H1 (cell line): ENCODE data around the gene SUGP2. TPM values are rescaled to one million over a fixed set of nuclear protein-coding genes. Genes with fewer than 3 reads are reported as not detected.

Experiments used
- CTCF ChIA-PET: fragments of 300-600 bp; sonication (Branson Sonifier 250); formaldehyde crosslinking; loops from one replicate; lab custom pipeline; 2021; ENCODE audit not compliant: partially characterized antibody; lab: Charles Lee
- POLR2A ChIA-PET: fragments of 300-600 bp; sonication (Branson Sonifier 250); formaldehyde crosslinking; loops from one replicate; lab custom pipeline; 2021; ENCODE audit warnings: inconsistent platforms; ENCODE audit not compliant: partially characterized antibody; lab: Charles Lee
- DNase-seq, 2 experiments: peaks; one replicate each; pipeline versions ENCODE4 v3.0.0 to v3.0.0-alpha.2; 2010 to 2022; ENCODE audit warnings: low spot score in 2 of 2, low read depth in 1 of 2, mixed read lengths in 1 of 2
- FAIRE-seq: peaks from 2 replicates; lab custom pipeline; 2011; peaks lifted over from hg19 to GRCh38; lab: Jason Lieb, UNC
- H2AFZ ChIP-seq: 2 replicates; pipeline ENCODE4 v1.8.1; 2012; ENCODE audit warnings: low read length, inconsistent platforms
- H2AK5ac ChIP-seq: 2 replicates; pipeline ENCODE4 v1.6.1; 2013; ENCODE audit warnings: low read depth, low read length
- H2BK120ac ChIP-seq: replicated peaks from 2 replicates; pipeline ENCODE3; 2013; ENCODE audit warnings: low read depth, low read length, inconsistent platforms
- H2BK12ac ChIP-seq: 2 replicates; pipeline ENCODE4 v1.6.1; 2013; ENCODE audit warnings: low read depth, low read length
- H2BK15ac ChIP-seq: 2 replicates; pipeline ENCODE4 v1.6.1; 2013; ENCODE audit warnings: low read length
- H2BK20ac ChIP-seq: 2 replicates; pipeline ENCODE4 v1.6.1; 2013; ENCODE audit warnings: low read length
- H2BK5ac ChIP-seq: 2 replicates; pipeline ENCODE4 v1.6.1; 2013; ENCODE audit warnings: low read depth, low read length
- H3K14ac ChIP-seq: 2 replicates; pipeline ENCODE4 v1.6.1; 2013; ENCODE audit warnings: inconsistent platforms; ENCODE audit not compliant: insufficient read length
- H3K18ac ChIP-seq: 2 replicates; pipeline ENCODE4 v1.6.1; 2013; ENCODE audit warnings: low read length; ENCODE audit errors: extremely low read depth
- H3K23ac ChIP-seq: 2 replicates; pipeline ENCODE4 v1.6.1; 2013; ENCODE audit warnings: inconsistent platforms; ENCODE audit not compliant: insufficient read length
- H3K23me2 ChIP-seq: 2 replicates; pipeline ENCODE4 v1.6.1; 2013; ENCODE audit warnings: low read depth, low read length
- H3K27ac ChIP-seq: 2 replicates; pipeline ENCODE4 v1.6.1; 2011; ENCODE audit warnings: low read depth, low read length, inconsistent platforms
- H3K27me3 ChIP-seq, 4 experiments: replicated peaks in 1 of 4; 1 replicate in 1 of 4; 2 replicates in 3 of 4; pipeline versions ENCODE4 v1.6.1 to v1.8.1; 2011 to 2013; ENCODE audit warnings: low read length in 3 of 4, mild to moderate bottlenecking in 3 of 4, inconsistent platforms in 2 of 4, mixed read lengths in 2 of 4, moderate library complexity in 1 of 4; ENCODE audit not compliant: control insufficient read depth in 3 of 4, insufficient read depth in 3 of 4; ENCODE audit errors: extremely low read depth in 1 of 4
- H3K36me3 ChIP-seq, 4 experiments: 2 replicates each; pipeline versions ENCODE4 v1.6.1 to v1.8.1; 2011 to 2013; ENCODE audit warnings: mild to moderate bottlenecking in 4 of 4, low read length in 3 of 4, moderate library complexity in 2 of 4, control low read depth in 1 of 4, inconsistent platforms in 1 of 4; ENCODE audit not compliant: insufficient read depth in 4 of 4, control insufficient read depth in 2 of 4
- H3K4ac ChIP-seq: replicated peaks from 2 replicates; pipeline ENCODE3; 2013; ENCODE audit warnings: low read length, low read depth, mixed read lengths, inconsistent platforms; ENCODE audit not compliant: insufficient read length
- H3K4me1 ChIP-seq, 4 experiments: replicated peaks in 1 of 4; 1 replicate in 1 of 4; 2 replicates in 3 of 4; pipeline versions ENCODE4 v1.6.1 to v1.8.1; 2011 to 2013; ENCODE audit warnings: low read length in 3 of 4, inconsistent platforms in 2 of 4, mixed read lengths in 1 of 4; ENCODE audit not compliant: insufficient read depth in 4 of 4, control insufficient read depth in 3 of 4
- H3K4me2 ChIP-seq, 2 experiments: 2 replicates each; pipeline versions ENCODE4 v1.6.1 to v1.8.1; 2011 to 2013; ENCODE audit warnings: low read depth in 2 of 2, low read length in 2 of 2, control low read depth in 1 of 2, inconsistent platforms in 1 of 2, mild to moderate bottlenecking in 1 of 2; ENCODE audit not compliant: insufficient read depth in 1 of 2
- H3K4me3 ChIP-seq, 4 experiments: fragments of 200-600, 300-600 bp in 1 of 4; sonication (generic), shearing (Covaris generic), sonication (Bioruptor Twin) in 1 of 4; 2 replicates each; pipeline versions ENCODE4 v1.5.1 to v1.8.1; 2011 to 2016; ENCODE audit warnings: low read length in 4 of 4, low read depth in 3 of 4, control low read depth in 2 of 4, inconsistent platforms in 2 of 4, mild to moderate bottlenecking in 2 of 4, mixed read lengths in 1 of 4, moderate library complexity in 1 of 4; ENCODE audit not compliant: insufficient read depth in 2 of 4; ENCODE audit errors: extremely low read depth in 1 of 4
- H3K56ac ChIP-seq: replicated peaks from 2 replicates; pipeline ENCODE3; 2013; ENCODE audit warnings: low read depth, mild to moderate bottlenecking, mixed read lengths, low read length, inconsistent platforms; ENCODE audit not compliant: insufficient read length
- H3K79me1 ChIP-seq: 2 replicates; pipeline ENCODE4 v1.6.1; 2013; ENCODE audit warnings: low read depth, low read length, control low read depth
- H3K79me2 ChIP-seq, 2 experiments: 2 replicates each; pipeline versions ENCODE4 v1.6.1 to v1.8.1; 2012 to 2013; ENCODE audit warnings: low read length in 2 of 2, mild to moderate bottlenecking in 2 of 2, inconsistent platforms in 1 of 2; ENCODE audit not compliant: insufficient read depth in 2 of 2, control insufficient read depth in 1 of 2
- H3K9ac ChIP-seq, 4 experiments: replicated peaks in 1 of 4; 1 replicate in 1 of 4; 2 replicates in 3 of 4; pipeline versions ENCODE4 v1.6.1 to v1.8.1; 2011 to 2013; ENCODE audit warnings: low read depth in 3 of 4, low read length in 3 of 4, control low read depth in 2 of 4, mild to moderate bottlenecking in 2 of 4, moderate library complexity in 2 of 4, inconsistent platforms in 1 of 4; ENCODE audit errors: extremely low read depth in 1 of 4
- H3K9me3 ChIP-seq, 2 experiments: 2 replicates each; pipeline versions ENCODE4 v1.6.1 to v1.8.1; 2012 to 2013; ENCODE audit warnings: mild to moderate bottlenecking in 2 of 2, moderate library complexity in 2 of 2, control low read depth in 1 of 2, inconsistent platforms in 1 of 2, low read depth in 1 of 2, low read length in 1 of 2, mixed read lengths in 1 of 2; ENCODE audit not compliant: insufficient read depth in 2 of 2
- H4K20me1 ChIP-seq, 2 experiments: replicated peaks in 1 of 2; 2 replicates each; pipeline versions ENCODE3 to v1.8.1; 2011 to 2013; ENCODE audit warnings: inconsistent platforms in 2 of 2, low read length in 2 of 2, mild to moderate bottlenecking in 1 of 2; ENCODE audit not compliant: insufficient read depth in 2 of 2, control insufficient read depth in 1 of 2
- H4K5ac ChIP-seq: 2 replicates; pipeline ENCODE4 v1.6.1; 2013; ENCODE audit warnings: low read length, low read depth, mixed read lengths, inconsistent platforms; ENCODE audit not compliant: insufficient read length
- H4K8ac ChIP-seq: 2 replicates; pipeline ENCODE4 v1.8.0; 2013; ENCODE audit warnings: mild to moderate bottlenecking, moderate library complexity, low read length, inconsistent platforms; ENCODE audit not compliant: insufficient read depth; ENCODE audit errors: extremely low read depth
- H4K91ac ChIP-seq: replicated peaks from 2 replicates; pipeline ENCODE3; 2013; ENCODE audit warnings: low read length, mixed read lengths, inconsistent platforms; ENCODE audit not compliant: insufficient read length
- FOSL1 ChIP-seq: IDR thresholded peaks from 2 replicates; pipeline ENCODE4 v1.6.1; 2011; ENCODE audit warnings: mild to moderate bottlenecking, low read depth, low read length, moderate library complexity; ENCODE audit not compliant: insufficient read depth
- HDAC2 ChIP-seq, 2 experiments: fragments of 300-600 bp in 1 of 2; sonication (generic) in 1 of 2; IDR thresholded peaks; 2 replicates each; pipeline ENCODE4 v1.6.1; 2011 to 2012; ENCODE audit warnings: low read depth in 2 of 2, low read length in 2 of 2, mild to moderate bottlenecking in 2 of 2, moderate library complexity in 2 of 2, borderline replicate concordance in 1 of 2, inconsistent platforms in 1 of 2
- HDAC6 ChIP-seq: IDR thresholded peaks from one replicate; pipeline ENCODE4 v1.7.1; 2012; ENCODE audit warnings: low read depth, mild to moderate bottlenecking, inconsistent platforms, low read length, moderate library complexity
- JUND ChIP-seq: IDR thresholded peaks from 2 replicates; pipeline ENCODE4 v1.6.1; 2011; ENCODE audit warnings: mild to moderate bottlenecking, improper control_type of control experiment, low read length
- KDM4A ChIP-seq: IDR thresholded peaks from one replicate; pipeline ENCODE4 v1.7.1; 2012; ENCODE audit warnings: low read depth, mild to moderate bottlenecking, moderate library complexity, low read length, inconsistent platforms; ENCODE audit not compliant: severe bottlenecking
- SP4 ChIP-seq: IDR thresholded peaks from 2 replicates; pipeline ENCODE4 v1.6.1; 2012; ENCODE audit warnings: low read length, inconsistent platforms
- YY1 ChIP-seq: IDR thresholded peaks from 2 replicates; pipeline ENCODE4 v1.6.1; 2011; ENCODE audit warnings: low read depth, mild to moderate bottlenecking, low read length
- WGBS, 2 experiments: shearing (Covaris generic) in 1 of 2; methylation state at CpG; one replicate each; pipeline versions ENCODE4 v1.1.6 to v1.1.7; 2013 to 2015; ENCODE audit warnings: low lambda C conversion rate in 2 of 2, mixed read lengths in 2 of 2, inconsistent platforms in 1 of 2, low coverage in 1 of 2, missing lambda C conversion rate in 1 of 2; ENCODE audit not compliant: insufficient replicate concordance in 2 of 2, insufficient coverage in 1 of 2, insufficient read length in 1 of 2; ENCODE audit errors: extremely low coverage in 1 of 2, missing lambda C conversion rate in 1 of 2; 5-methylcytosine and 5-hydroxymethylcytosine counted together
- polyA plus RNA-seq, 7 experiments: library from polyadenylated mRNA; depleted of rRNA in 3 of 7; stranded (reverse) in 5 of 7; unstranded in 2 of 7; fragments of >200 nt in 5 of 7; fragments of 200-250 nt in 2 of 7; gene quantifications; 1 replicate in 5 of 7; 2 replicates in 1 of 7; 4 replicates in 1 of 7; pipeline versions ENCODE4 v1.2.1 to v1.2.3, GENCODE V29; 2011 to 2013; ENCODE audit warnings: missing spikeins in 2 of 7, mixed read lengths in 2 of 7
- total RNA-seq: library from RNA; stranded (reverse); fragmentation: NEBNext Ultra II Directional; extraction: Animal tissue kit (Norgen Biotek cat#: 25700); gene quantifications from 2 replicates; pipeline ENCODE4 v1.2.1, GENCODE V29; 2021

The SUGP2 gene
- total and polyA plus RNA-seq, 2 of the 8 experiments (the other 6 are each of a cell fraction or from before 2014, with no cell fraction given): 57.7 to 114 TPM

- no peak overlapping the region for H3K27ac ChIP-seq
- H3K14ac ChIP-seq: no peak overlapping the region
- 91% methylated on average over 9 of the region's 9 CpGs; no CpG with 5 or more reads in 1 of the 2 experiments for WGBS, 2 experiments
- ChIA-PET POLR2A (interaction anchor here (1.0 to 2.8 kb wide), 4 partner anchors 8 to 26 kb away, joined by 3 to 10 read pairs (median 4); no protein-coding TSS in a partner anchor), CTCF (no interaction called here)
- no peak for DNase-seq
- H3K9me3 ChIP-seq: no peaks in the 10 kb centered on the region
- no peaks in the 10 kb centered on the region for H4K20me1 ChIP-seq
- no peak overlapping the region for H2BK15ac ChIP-seq
- peaks cover 0 to 5% (median 2%) of the 10 kb centered on the region in 4 experiments; a peak in 3 of 7 replicates for H3K4me1 ChIP-seq
- no peak overlapping the region for H2AFZ ChIP-seq
- no peak overlapping the region for H2BK20ac ChIP-seq
- H4K5ac ChIP-seq: no peak overlapping the region
- H3K56ac ChIP-seq: no peak overlapping the region
- no peaks in the 10 kb centered on the region for H3K79me1 ChIP-seq
- FAIRE-seq: no peak
- H3K79me2 ChIP-seq: no peaks in the 10 kb centered on the region
- no peaks in the 10 kb centered on the region; the same call in 1 of the 2 replicates for H3K23me2 ChIP-seq
- H2BK12ac ChIP-seq: no peak overlapping the region
- no peak overlapping the region for H3K4me2 ChIP-seq
- no peak overlapping the region for H3K18ac ChIP-seq
- H2AK5ac ChIP-seq: no peak overlapping the region
- no peak overlapping the region for H3K4ac ChIP-seq
- no peaks in the 10 kb centered on the region for H3K36me3 ChIP-seq
- H3K9ac ChIP-seq: no peak overlapping the region
- no peak overlapping the region for H3K23ac ChIP-seq
- H2BK120ac ChIP-seq: no peak overlapping the region
- H4K91ac ChIP-seq: no peak overlapping the region
- H2BK5ac ChIP-seq: no peak overlapping the region
- no peak overlapping the region for H3K4me3 ChIP-seq
- no peak overlapping the region for H4K8ac ChIP-seq
- H3K27me3 ChIP-seq: no peaks in the 10 kb centered on the region
- TF ChIP-seq HDAC6 (no peak), SP4 (no peak), KDM4A (no peak), YY1 (no peak), JUND (no peak), HDAC2 (IDR thresholded peaks at IDR 0.05; ENCODE audit: borderline replicate concordance in 1 of 2, low read depth in 2 of 2, low read length in 2 of 2) (no peak), FOSL1 (no peak)
Measured at GRCh38 chr19:18964121-18964520, 69.2 kb downstream of the SUGP2 start.
